ENCODE measurements around the gene ZNF532. TPM values are rescaled to one million over a fixed set of nuclear protein-coding genes. Genes with fewer than 3 reads are reported as not detected.
"Not testable (repeated sequence)": the region's sequence is repeated elsewhere in the genome, so short reads cannot be mapped to it uniquely, and the experiment has no call there.

Gene ZNF532
- total RNA-seq, 1 donor, result 7.3 TPM

GRCh38 chr18:58997811-58998337, 133.2 kb downstream of the ZNF532 start:
- DNase-seq (ENCODE audit: low read depth in 2 of 3, low spot score in 2 of 3), result no peak

- no peak for DNase-seq (ENCODE audit: low read depth in 2 of 3, low spot score in 2 of 3)
Measured at GRCh38 chr18:58998401-58999203, 133.9 kb downstream of the ZNF532 start.

- no peak for DNase-seq (ENCODE audit: low read depth in 2 of 3, low spot score in 2 of 3)
Measured at GRCh38 chr18:59001166-59001565, 136.5 kb downstream of the ZNF532 start.

- DNase-seq (ENCODE audit: low read depth in 2 of 3, low spot score in 2 of 3), result no peak
Measured at GRCh38 chr18:59001721-59002120, 137.0 kb downstream of the ZNF532 start.

- DNase-seq (ENCODE audit: low read depth in 2 of 3, low spot score in 2 of 3), result no peak
Measured at GRCh38 chr18:59002974-59003594, 138.4 kb downstream of the ZNF532 start.

- DNase-seq (ENCODE audit: low read depth in 2 of 3, low spot score in 2 of 3), result no peak
Measured at GRCh38 chr18:59005262-59005661, 140.6 kb downstream of the ZNF532 start.

- DNase-seq (ENCODE audit: low read depth in 2 of 3, low spot score in 2 of 3), result no peak
Measured at GRCh38 chr18:59006461-59007067, 141.9 kb downstream of the ZNF532 start.

- no peak for DNase-seq (ENCODE audit: low read depth in 2 of 3, low spot score in 2 of 3)
Measured at GRCh38 chr18:59008302-59008974, 143.8 kb downstream of the ZNF532 start.

- DNase-seq (ENCODE audit: low read depth in 2 of 3, low spot score in 2 of 3), result no peak
Measured at GRCh38 chr18:59009846-59010245, 145.2 kb downstream of the ZNF532 start.

GRCh38 chr18:59011289-59011688, 146.6 kb downstream of the ZNF532 start:
- no peak for DNase-seq (ENCODE audit: low read depth in 2 of 3, low spot score in 2 of 3)

- no peak for DNase-seq (ENCODE audit: low read depth in 2 of 3, low spot score in 2 of 3)
Measured at GRCh38 chr18:59011786-59012185, 147.1 kb downstream of the ZNF532 start.

- DNase-seq (ENCODE audit: low read depth in 2 of 3, low spot score in 2 of 3), result no peak
Measured at GRCh38 chr18:59012815-59013705, 148.4 kb downstream of the ZNF532 start.

GRCh38 chr18:59013744-59014143, 149.1 kb downstream of the ZNF532 start:
- DNase-seq (ENCODE audit: low read depth in 2 of 3, low spot score in 2 of 3), result no peak

- DNase-seq (ENCODE audit: low read depth in 2 of 3, low spot score in 2 of 3), result no peak
Measured at GRCh38 chr18:59015531-59016152, 151.0 kb downstream of the ZNF532 start.

GRCh38 chr18:59021500-59021899, 156.8 kb downstream of the ZNF532 start:
- DNase-seq (ENCODE audit: low read depth in 2 of 3, low spot score in 2 of 3), result no peak

- DNase-seq (ENCODE audit: low read depth in 2 of 3, low spot score in 2 of 3), result no peak
Measured at GRCh38 chr18:59022167-59022945, 157.7 kb downstream of the ZNF532 start.

GRCh38 chr18:59024829-59025228, 160.2 kb downstream of the ZNF532 start:
- no peak for DNase-seq (ENCODE audit: low read depth in 2 of 3, low spot score in 2 of 3)

GRCh38 chr18:59025532-59025931, 160.9 kb downstream of the ZNF532 start:
- DNase-seq (ENCODE audit: low read depth in 2 of 3, low spot score in 2 of 3), result not testable (repeated sequence)

- DNase-seq (ENCODE audit: low read depth in 2 of 3, low spot score in 2 of 3), result no peak
Measured at GRCh38 chr18:59026364-59026763, 161.7 kb downstream of the ZNF532 start.
